ENCODE measurements around the gene RRP1.

Gene RRP1

GRCh38 chr21:43845386-43845785 lies 56.0 kb downstream of the RRP1 start:
- TF ChIP-seq CTCF (conservative IDR thresholded peaks at IDR 0.05; ENCODE audit: control insufficient read depth, insufficient read depth, low read depth, low read length): no peak
- no peak overlapping the region for H3K4me3 ChIP-seq (ENCODE audit: control insufficient read depth, low read depth, low read length)
- no peak for DNase-seq (ENCODE audit: low read depth)

- no peak for DNase-seq (ENCODE audit: low read depth)
- no peak for TF ChIP-seq CTCF (conservative IDR thresholded peaks at IDR 0.05; ENCODE audit: control insufficient read depth, insufficient read depth, low read depth, low read length)
- no peak overlapping the region for H3K4me3 ChIP-seq (ENCODE audit: control insufficient read depth, low read depth, low read length)
Measured at GRCh38 chr21:43846430-43846829, 57.1 kb downstream of the RRP1 start.

- TF ChIP-seq CTCF (conservative IDR thresholded peaks at IDR 0.05; ENCODE audit: control insufficient read depth, insufficient read depth, low read depth, low read length): no peak
- no peak for DNase-seq (ENCODE audit: low read depth)
- no peak overlapping the region for H3K4me3 ChIP-seq (ENCODE audit: control insufficient read depth, low read depth, low read length)
Measured at GRCh38 chr21:43847301-43847700, 57.9 kb downstream of the RRP1 start.

GRCh38 chr21:43848771-43849170 lies 59.4 kb downstream of the RRP1 start:
- DNase-seq (ENCODE audit: low read depth): no peak
- no peak overlapping the region for H3K4me3 ChIP-seq (ENCODE audit: control insufficient read depth, low read depth, low read length)
- no peak for TF ChIP-seq CTCF (conservative IDR thresholded peaks at IDR 0.05; ENCODE audit: control insufficient read depth, insufficient read depth, low read depth, low read length)

- no peak overlapping the region for H3K4me3 ChIP-seq (ENCODE audit: control insufficient read depth, low read depth, low read length)
- no peak for TF ChIP-seq CTCF (conservative IDR thresholded peaks at IDR 0.05; ENCODE audit: control insufficient read depth, insufficient read depth, low read depth, low read length)
- no peak for DNase-seq (ENCODE audit: low read depth)
Measured at GRCh38 chr21:43849532-43850299, 60.3 kb downstream of the RRP1 start.

- no peak for DNase-seq (ENCODE audit: low read depth)
- no peak for TF ChIP-seq CTCF (conservative IDR thresholded peaks at IDR 0.05; ENCODE audit: control insufficient read depth, insufficient read depth, low read depth, low read length)
- no peak overlapping the region for H3K4me3 ChIP-seq (ENCODE audit: control insufficient read depth, low read depth, low read length)
Measured at GRCh38 chr21:43850728-43851295, 61.4 kb downstream of the RRP1 start.

Data from fibroblast of mammary gland (primary cell).